Glutamatergic neuron (in vitro differentiated cells): ENCODE measurements around the gene TAOK2. TPM values are rescaled to one million over a fixed set of nuclear protein-coding genes. Genes with fewer than 3 reads are reported as not detected.

Experiments used
- DNase-seq: peaks from one replicate; pipeline ENCODE4 v3.0.0; 2022
- H3K27ac Mint-ChIP-seq: one replicate; pipeline ENCODE4 v1.8.0; 2020; ENCODE audit warnings: mild to moderate bottlenecking, mixed read lengths, inconsistent platforms; ENCODE audit not compliant: unreplicated experiment
- H3K27me3 Mint-ChIP-seq: one replicate; pipeline ENCODE4 v1.8.0; 2020; ENCODE audit warnings: mild to moderate bottlenecking, moderate library complexity, mixed read lengths, inconsistent platforms; ENCODE audit not compliant: unreplicated experiment
- H3K36me3 Mint-ChIP-seq: one replicate; pipeline ENCODE4 v1.8.0; 2020; ENCODE audit warnings: mild to moderate bottlenecking, mixed read lengths, inconsistent platforms; ENCODE audit not compliant: unreplicated experiment
- H3K4me1 Mint-ChIP-seq: one replicate; pipeline ENCODE4 v1.8.0; 2020; ENCODE audit warnings: mild to moderate bottlenecking, low read depth, mixed read lengths, inconsistent platforms; ENCODE audit not compliant: unreplicated experiment
- H3K4me3 Mint-ChIP-seq: one replicate; pipeline ENCODE4 v1.8.0; 2020; ENCODE audit warnings: mild to moderate bottlenecking, mixed read lengths, inconsistent platforms; ENCODE audit not compliant: unreplicated experiment
- H3K9me3 Mint-ChIP-seq: one replicate; pipeline ENCODE4 v1.8.0; 2020; ENCODE audit warnings: mild to moderate bottlenecking, moderate library complexity, mixed read lengths, inconsistent platforms; ENCODE audit not compliant: unreplicated experiment
- total RNA-seq: library from RNA; stranded (reverse); fragmentation: NEBNext Ultra II Directional; extraction: Animal tissue kit (Norgen Biotek cat#: 25700); gene quantifications from one replicate; pipeline ENCODE4 v1.2.1, GENCODE V29; 2021; ENCODE audit not compliant: unreplicated experiment
- TF ChIP-seq, protein P1 (sequence below): fragments of 200-600 bp; sonication (generic); IDR thresholded peaks from one replicate; pipeline ENCODE4 v1.5.0; 2021; ENCODE audit not compliant: partially characterized antibody, unreplicated experiment

Gene TAOK2
- total RNA-seq, 1 donor from 2014 or later, result 58.5 TPM

DNA sequence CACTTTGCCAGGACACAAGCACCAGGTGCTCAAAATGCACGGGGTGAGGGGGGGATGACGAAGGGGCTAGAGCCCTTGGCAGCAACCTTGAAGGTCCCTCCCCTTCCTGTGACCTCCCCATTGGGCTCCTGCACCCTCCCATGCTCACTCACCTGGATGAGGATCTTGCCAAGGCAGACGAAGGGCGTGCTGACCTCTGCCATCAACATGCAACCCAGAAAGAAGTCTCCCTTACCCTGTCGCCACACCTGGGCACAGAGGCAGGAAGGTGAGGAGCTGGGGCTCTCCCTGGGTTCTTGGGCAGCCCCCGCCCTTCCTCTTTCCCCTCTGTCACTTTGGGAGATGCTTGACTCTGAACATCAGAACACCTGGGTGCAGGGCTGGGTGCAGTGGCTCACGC lies 51.9 kb downstream of the TAOK2 start:
- TF ChIP-seq, protein P1, sequence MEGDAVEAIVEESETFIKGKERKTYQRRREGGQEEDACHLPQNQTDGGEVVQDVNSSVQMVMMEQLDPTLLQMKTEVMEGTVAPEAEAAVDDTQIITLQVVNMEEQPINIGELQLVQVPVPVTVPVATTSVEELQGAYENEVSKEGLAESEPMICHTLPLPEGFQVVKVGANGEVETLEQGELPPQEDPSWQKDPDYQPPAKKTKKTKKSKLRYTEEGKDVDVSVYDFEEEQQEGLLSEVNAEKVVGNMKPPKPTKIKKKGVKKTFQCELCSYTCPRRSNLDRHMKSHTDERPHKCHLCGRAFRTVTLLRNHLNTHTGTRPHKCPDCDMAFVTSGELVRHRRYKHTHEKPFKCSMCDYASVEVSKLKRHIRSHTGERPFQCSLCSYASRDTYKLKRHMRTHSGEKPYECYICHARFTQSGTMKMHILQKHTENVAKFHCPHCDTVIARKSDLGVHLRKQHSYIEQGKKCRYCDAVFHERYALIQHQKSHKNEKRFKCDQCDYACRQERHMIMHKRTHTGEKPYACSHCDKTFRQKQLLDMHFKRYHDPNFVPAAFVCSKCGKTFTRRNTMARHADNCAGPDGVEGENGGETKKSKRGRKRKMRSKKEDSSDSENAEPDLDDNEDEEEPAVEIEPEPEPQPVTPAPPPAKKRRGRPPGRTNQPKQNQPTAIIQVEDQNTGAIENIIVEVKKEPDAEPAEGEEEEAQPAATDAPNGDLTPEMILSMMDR, result no peak
- Mint-ChIP-seq H3K4me1 (peaks cover 25% of the 10 kb centered on the region), H3K9me3 (peaks cover 7% of the 10 kb centered on the region), H3K27ac (no peak overlapping the region), H3K36me3 (no peaks in the 10 kb centered on the region), H3K4me3 (no peak overlapping the region), H3K27me3 (peaks cover 17% of the 10 kb centered on the region)
- no peak for DNase-seq

DNA sequence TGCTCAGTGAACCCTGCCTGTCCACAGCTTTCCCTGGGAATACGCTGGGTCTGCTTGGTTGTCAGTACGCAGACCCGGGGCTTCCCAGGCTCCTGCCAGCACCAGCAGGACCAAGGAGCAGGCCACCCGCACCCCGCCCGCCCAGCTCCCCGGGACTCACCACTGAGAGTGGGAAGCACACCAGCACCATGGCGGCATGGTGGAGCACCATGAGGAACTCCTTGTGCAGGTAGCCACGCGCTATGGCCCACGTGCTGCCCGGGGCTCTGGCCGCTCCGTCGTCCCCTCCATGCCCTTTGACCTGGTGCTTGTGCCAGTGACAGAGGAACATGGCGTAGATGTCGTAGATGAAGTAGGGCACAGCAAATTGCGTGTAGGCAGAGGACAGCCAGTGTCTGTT lies 52.8 kb downstream of the TAOK2 start:
- peaks cover 17% of the 10 kb centered on the region for H3K27me3 Mint-ChIP-seq
- no peaks in the 10 kb centered on the region for H3K36me3 Mint-ChIP-seq
- TF ChIP-seq, protein P1, result no peak
- peak overlapping the region; percentile 50 for H3K4me3 Mint-ChIP-seq
- peaks cover 24% of the 10 kb centered on the region for H3K4me1 Mint-ChIP-seq
- DNase-seq, result no peak
- H3K27ac Mint-ChIP-seq, result no peak overlapping the region
- peaks cover 7% of the 10 kb centered on the region for H3K9me3 Mint-ChIP-seq

DNA sequence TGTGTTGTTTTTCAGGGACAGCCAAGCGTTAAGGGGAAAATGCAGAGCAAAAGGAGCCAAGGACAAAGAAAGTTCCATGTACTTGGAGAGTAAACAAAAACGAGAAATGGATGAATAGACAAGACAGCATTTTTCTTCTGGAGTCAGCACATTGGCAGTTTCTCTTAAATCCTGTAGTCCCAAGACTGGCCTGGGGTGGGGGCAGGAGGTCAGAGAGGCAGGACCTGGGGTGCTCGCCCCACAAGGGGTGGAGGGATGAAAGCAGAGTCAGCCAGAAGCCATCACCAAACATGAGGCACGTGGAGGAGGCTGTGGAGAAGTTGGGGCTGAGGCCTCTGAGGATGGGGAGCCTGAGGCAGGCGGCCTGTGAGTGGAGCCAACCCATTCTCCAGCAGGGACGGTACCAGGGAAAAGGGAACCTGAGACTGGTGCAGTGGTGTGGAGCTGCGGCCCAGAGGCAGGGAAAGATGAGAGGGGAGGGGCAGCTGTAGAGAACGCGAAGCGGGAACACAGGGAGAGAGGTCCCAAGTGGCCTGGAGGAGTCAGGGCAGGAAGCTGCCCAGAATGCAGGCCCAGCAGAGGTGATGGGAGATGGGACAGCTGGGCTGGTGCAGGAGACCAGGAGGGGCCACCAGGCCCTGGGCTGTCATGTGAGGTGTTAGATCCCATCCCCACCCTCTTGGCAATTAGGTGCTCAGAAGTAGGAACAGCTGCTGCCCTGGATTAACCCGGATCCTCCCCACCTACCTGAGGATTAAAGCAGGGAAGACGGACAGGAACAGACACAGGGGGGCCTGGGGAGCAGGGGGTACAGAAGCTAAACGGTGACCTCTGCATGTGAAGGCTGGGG lies 54.1 kb downstream of the TAOK2 start:
- H3K9me3 Mint-ChIP-seq, result peaks cover 7% of the 10 kb centered on the region
- H3K36me3 Mint-ChIP-seq, result no peaks in the 10 kb centered on the region
- H3K4me1 Mint-ChIP-seq, result peaks cover 29% of the 10 kb centered on the region
- H3K27me3 Mint-ChIP-seq, result peaks cover 17% of the 10 kb centered on the region
- peak overlapping the region; percentile 82 for H3K4me3 Mint-ChIP-seq
- TF ChIP-seq, protein P1, result no peak
- peak; percentile 53 for DNase-seq
- H3K27ac Mint-ChIP-seq, result peak overlapping the region; percentile 83

DNA sequence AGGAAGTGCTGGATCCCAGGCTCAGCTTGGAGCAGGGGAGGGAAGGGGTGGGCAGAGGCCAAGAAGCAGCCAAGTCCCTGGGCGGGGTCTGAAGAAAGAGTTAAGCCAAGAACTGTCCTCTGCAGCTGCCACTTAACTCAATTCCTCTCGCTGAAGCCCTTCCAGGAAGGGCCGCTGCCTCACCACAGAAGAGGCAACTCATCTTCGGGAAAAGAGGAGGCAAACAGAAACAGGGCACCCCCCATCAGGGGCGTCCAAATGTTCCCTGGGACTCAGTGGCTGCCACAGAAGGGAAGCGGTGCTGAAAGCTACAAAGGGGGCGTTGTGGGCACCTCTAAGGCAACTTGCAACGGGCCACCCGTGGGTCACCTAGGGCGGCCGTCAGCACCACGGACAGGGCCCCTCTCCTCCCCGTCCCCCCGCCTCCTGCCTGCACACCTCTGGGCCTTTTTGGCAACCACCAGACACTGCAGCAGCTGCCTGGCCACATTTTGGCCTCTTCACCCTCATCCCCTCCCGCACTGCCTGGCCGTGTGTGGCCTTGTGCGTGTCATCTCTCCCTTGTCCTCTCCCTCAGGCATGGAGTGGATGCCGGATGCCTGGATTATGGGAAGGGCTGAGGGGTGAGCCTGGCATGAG lies 54.9 kb downstream of the TAOK2 start:
- TF ChIP-seq, protein P1, result no peak
- peaks cover 17% of the 10 kb centered on the region for H3K27me3 Mint-ChIP-seq
- peaks cover 7% of the 10 kb centered on the region for H3K9me3 Mint-ChIP-seq
- peak overlapping the region; percentile 93 for H3K4me3 Mint-ChIP-seq
- peaks cover 29% of the 10 kb centered on the region for H3K4me1 Mint-ChIP-seq
- no peaks in the 10 kb centered on the region for H3K36me3 Mint-ChIP-seq
- H3K27ac Mint-ChIP-seq, result peak overlapping the region; percentile 68
- DNase-seq, result no peak
